HG02610 (cell line): ENCODE data around the gene RNF4.
"Not testable (repeated sequence)": the region's sequence is repeated elsewhere in the genome, so short reads cannot be mapped to it uniquely, and the experiment has no call there.

Experiments
- ATAC-seq: cut with Tn5 transposase; IDR thresholded peaks from one replicate; pipeline ENCODE4 v1.9.1; 2021; ENCODE audit warnings: mild to moderate bottlenecking, moderate library complexity; ENCODE audit not compliant: unreplicated experiment

Gene RNF4

GRCh38 chr4:2468456-2469191 is at the start of gene RNF4:
RNF4 (plus strand) TSS chr4:2469106; CDS start chr4:2490494, 21,388 bp downstream.
- ATAC-seq, result peak; percentile 80

GRCh38 chr4:2419814-2420213 is 49.1 kb upstream of the RNF4 start:
- ATAC-seq, result no peak

- ATAC-seq, result no peak
Observed at GRCh38 chr4:2421928-2422327, 47.0 kb upstream of the RNF4 start.

- ATAC-seq, result no peak
Observed at GRCh38 chr4:2423066-2423465, 45.8 kb upstream of the RNF4 start.

DNA sequence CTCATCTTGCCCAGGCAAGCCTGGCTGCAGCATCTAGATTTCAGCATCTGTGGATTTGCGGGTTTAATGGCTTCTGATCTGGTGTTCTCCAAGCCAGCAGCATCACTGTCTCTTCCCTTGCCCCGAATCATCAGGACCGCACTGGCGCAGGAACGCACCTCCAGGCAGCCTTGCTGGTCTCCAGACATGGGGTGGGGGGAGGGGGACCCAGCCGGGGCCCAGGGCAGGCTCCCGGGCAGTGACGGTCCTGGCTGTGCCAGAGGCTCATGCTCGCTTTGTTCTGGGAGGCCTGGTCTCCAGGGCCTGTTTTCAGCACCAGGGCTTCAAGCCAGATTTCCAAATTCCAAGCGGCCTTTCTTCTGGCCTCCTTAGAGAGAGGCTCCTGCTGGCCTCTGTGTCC is 45.2 kb upstream of the RNF4 start:
- no peak for ATAC-seq

GRCh38 chr4:2424581-2424980 is 44.3 kb upstream of the RNF4 start:
- ATAC-seq, result no peak

- no peak for ATAC-seq
Observed at GRCh38 chr4:2425386-2426068, 43.4 kb upstream of the RNF4 start.

DNA sequence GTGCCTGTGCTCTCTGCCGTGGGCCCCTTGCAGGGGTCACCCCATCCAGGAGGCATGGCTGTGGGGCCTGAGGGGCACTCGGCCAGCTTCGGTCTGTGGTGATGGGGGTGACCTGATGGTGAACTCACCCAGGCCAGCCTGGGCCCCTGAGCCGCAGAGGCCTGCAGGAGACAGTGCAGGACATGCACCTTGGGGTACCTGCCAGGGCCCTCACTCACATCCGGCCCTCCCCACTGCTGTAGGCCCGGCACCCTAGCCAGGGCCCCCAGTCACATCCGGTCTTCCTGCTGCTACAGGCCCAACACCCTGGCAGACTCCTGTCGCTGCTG is 42.9 kb upstream of the RNF4 start:
- no peak for ATAC-seq

GRCh38 chr4:2426711-2427275 is 42.1 kb upstream of the RNF4 start:
- no peak for ATAC-seq

GRCh38 chr4:2427383-2428334 is 41.2 kb upstream of the RNF4 start:
- no peak for ATAC-seq

- no peak for ATAC-seq
Observed at GRCh38 chr4:2428496-2429213, 40.3 kb upstream of the RNF4 start.

DNA sequence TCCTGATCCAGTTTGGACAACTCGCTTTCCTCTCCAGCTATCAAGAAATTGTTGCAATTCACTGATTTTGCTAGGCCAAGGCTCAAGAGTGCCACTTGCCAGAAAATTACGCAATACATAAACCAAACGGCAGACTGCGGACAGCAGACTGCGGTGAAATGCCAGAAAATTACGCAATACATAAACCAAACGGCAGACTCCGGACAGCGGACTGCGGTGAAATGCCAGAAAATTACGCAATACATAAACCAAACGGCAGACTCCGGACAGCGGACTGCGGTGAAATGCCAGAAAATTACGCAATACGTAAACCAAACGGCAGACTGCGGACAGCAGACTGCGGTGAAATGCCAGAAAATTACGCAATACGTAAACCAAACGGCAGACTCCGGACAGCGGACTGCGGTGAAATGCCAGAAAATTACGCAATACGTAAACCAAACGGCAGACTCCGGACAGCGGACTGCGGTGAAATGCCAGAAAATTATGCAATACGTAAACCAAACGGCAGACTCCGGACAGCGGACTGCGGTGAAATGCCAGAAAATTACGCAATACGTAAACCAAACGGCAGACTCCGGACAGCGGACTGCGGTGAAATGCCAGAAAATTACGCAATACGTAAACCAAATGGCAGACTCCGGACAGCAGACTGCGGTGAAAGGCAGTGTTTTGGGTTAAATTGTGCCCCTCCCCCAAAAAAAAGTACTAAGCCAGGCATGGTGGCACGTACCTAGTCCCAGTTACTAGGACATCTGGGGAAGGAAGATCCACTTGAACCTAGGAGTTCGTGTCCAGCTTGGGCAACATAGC is 38.8 kb upstream of the RNF4 start:
- not testable (repeated sequence) for ATAC-seq

- ATAC-seq, result no peak
Observed at GRCh38 chr4:2432004-2432403, 36.9 kb upstream of the RNF4 start.

DNA sequence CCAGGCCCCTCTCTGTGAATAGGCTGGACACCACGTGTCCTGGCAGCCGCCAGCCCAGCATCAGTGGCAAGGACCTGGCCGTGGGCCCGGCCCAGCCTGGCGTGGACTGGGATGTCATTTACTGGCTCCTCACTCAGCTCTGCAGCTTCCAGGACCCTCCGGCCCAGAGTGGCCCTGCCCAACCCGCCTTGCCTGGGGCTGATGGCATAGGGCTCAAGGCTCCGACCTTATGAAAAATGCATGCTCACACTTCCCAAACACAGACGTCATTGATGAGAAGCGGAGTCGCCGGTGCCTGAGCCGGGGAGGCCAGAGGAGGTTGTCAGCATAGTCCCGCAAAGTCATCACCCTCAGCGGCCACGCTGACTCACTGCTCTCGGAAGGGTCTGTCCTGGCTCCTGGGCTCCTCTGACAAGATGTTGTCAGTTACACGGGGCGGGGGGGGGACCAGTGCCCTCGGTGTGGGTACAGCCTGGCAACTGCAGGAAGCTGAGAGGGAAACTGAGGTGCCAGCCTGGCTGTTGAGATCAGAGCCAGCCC is 35.8 kb upstream of the RNF4 start:
- no peak for ATAC-seq

GRCh38 chr4:2433609-2434350 is 35.1 kb upstream of the RNF4 start:
- ATAC-seq, result no peak

DNA sequence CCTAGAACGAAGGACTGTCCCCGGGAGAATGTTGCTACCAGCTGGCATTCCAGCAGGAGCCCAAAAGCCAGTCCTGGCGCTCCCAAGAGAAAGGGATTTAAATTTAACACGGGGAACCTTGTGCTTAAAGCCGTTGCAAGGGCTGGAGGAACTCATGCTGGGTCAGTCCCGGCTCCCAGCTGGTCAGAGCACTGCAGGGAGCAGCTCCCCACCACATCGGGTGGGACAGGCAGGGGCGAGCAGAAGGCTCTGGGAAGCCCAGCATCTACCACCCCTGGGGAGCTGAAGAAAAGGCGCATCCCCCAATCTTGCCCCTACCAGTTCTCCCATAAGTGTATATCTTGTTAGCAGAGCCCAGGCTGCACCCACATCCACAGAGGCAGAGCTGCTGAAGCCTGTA is 34.5 kb upstream of the RNF4 start:
- no peak for ATAC-seq

DNA sequence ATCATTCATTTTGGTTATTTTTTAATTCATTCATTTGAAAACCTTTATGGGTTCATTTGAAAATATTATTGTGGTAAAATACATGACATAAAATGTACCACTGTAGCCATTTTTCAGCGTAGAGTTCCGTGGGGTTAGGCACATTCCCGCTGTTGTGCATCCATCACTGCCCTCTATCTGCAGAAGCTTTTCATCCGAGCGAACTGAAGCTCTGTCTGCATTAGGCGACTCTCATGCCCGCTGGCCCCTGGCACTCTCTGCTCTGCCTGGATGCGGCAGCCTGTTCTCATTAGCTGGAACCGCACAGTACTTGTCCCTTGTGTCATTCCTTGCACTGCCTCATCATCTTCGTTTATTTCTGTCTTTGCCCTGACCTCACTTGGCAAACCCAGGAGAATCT is 32.6 kb upstream of the RNF4 start:
- no peak for ATAC-seq

- ATAC-seq, result no peak
Observed at GRCh38 chr4:2436761-2437474, 32.0 kb upstream of the RNF4 start.
